Measurements from ENCODE around the gene DDX27.

Gene DDX27

GRCh38 chr20:49237531-49237930 is 18.3 kb downstream of the DDX27 start:
- no peak for TF ChIP-seq REST (IDR thresholded peaks at IDR 0.05; ENCODE audit: insufficient read depth in 1 of 2, low read depth in 2 of 2, low read length in 2 of 2)
- TF ChIP-seq POLR2AphosphoS5 (IDR thresholded peaks at IDR 0.05; ENCODE audit: low read depth, low read length), result no peak
- no peak for TF ChIP-seq TAF1 (IDR thresholded peaks at IDR 0.05; ENCODE audit: borderline replicate concordance, insufficient read depth, low read length)
- no peak for TF ChIP-seq SIN3A (IDR thresholded peaks at IDR 0.05; ENCODE audit: borderline replicate concordance, insufficient read depth, low read length)
- no peak for TF ChIP-seq FOXP2 (optimal IDR thresholded peaks at IDR 0.05; ENCODE audit: borderline replicate concordance, extremely low read depth, extremely low read length, insufficient read depth)

GRCh38 chr20:49245921-49246740 is 26.9 kb downstream of the DDX27 start:
- TF ChIP-seq TAF1 (IDR thresholded peaks at IDR 0.05; ENCODE audit: borderline replicate concordance, insufficient read depth, low read length), result no peak
- TF ChIP-seq POLR2AphosphoS5 (IDR thresholded peaks at IDR 0.05; ENCODE audit: low read depth, low read length), result no peak
- no peak for TF ChIP-seq FOXP2 (optimal IDR thresholded peaks at IDR 0.05; ENCODE audit: borderline replicate concordance, extremely low read depth, extremely low read length, insufficient read depth)
- TF ChIP-seq SIN3A (IDR thresholded peaks at IDR 0.05; ENCODE audit: borderline replicate concordance, insufficient read depth, low read length), result no peak
- no peak for TF ChIP-seq REST (IDR thresholded peaks at IDR 0.05; ENCODE audit: insufficient read depth in 1 of 2, low read depth in 2 of 2, low read length in 2 of 2)

- TF ChIP-seq POLR2AphosphoS5 (IDR thresholded peaks at IDR 0.05; ENCODE audit: low read depth, low read length) (peak; percentile 21; the same call in 1 of the 2 replicates), SIN3A (IDR thresholded peaks at IDR 0.05; ENCODE audit: borderline replicate concordance, insufficient read depth, low read length) (no peak), REST (IDR thresholded peaks at IDR 0.05; ENCODE audit: insufficient read depth in 1 of 2, low read depth in 2 of 2, low read length in 2 of 2) (no peak)
Measured at GRCh38 chr20:49247169-49247723, 28.0 kb downstream of the DDX27 start.

GRCh38 chr20:49247792-49248191 is 28.6 kb downstream of the DDX27 start:
- TF ChIP-seq TAF1 (IDR thresholded peaks at IDR 0.05; ENCODE audit: borderline replicate concordance, insufficient read depth, low read length) (no peak), SIN3A (IDR thresholded peaks at IDR 0.05; ENCODE audit: borderline replicate concordance, insufficient read depth, low read length) (no peak), REST (IDR thresholded peaks at IDR 0.05; ENCODE audit: insufficient read depth in 1 of 2, low read depth in 2 of 2, low read length in 2 of 2) (no peak), FOXP2 (optimal IDR thresholded peaks at IDR 0.05; ENCODE audit: borderline replicate concordance, extremely low read depth, extremely low read length, insufficient read depth) (no peak), POLR2AphosphoS5 (IDR thresholded peaks at IDR 0.05; ENCODE audit: low read depth, low read length) (no peak)

All from PFSK-1 (cell line).